ENCODE measurements around the gene S100A10. TPM values are rescaled to one million over a fixed set of nuclear protein-coding genes. Genes with fewer than 3 reads are reported as not detected.

The S100A10 gene
- total and polyA plus RNA-seq, 2 experiments from 2014 or later: 35.9 to 634 TPM

DNA sequence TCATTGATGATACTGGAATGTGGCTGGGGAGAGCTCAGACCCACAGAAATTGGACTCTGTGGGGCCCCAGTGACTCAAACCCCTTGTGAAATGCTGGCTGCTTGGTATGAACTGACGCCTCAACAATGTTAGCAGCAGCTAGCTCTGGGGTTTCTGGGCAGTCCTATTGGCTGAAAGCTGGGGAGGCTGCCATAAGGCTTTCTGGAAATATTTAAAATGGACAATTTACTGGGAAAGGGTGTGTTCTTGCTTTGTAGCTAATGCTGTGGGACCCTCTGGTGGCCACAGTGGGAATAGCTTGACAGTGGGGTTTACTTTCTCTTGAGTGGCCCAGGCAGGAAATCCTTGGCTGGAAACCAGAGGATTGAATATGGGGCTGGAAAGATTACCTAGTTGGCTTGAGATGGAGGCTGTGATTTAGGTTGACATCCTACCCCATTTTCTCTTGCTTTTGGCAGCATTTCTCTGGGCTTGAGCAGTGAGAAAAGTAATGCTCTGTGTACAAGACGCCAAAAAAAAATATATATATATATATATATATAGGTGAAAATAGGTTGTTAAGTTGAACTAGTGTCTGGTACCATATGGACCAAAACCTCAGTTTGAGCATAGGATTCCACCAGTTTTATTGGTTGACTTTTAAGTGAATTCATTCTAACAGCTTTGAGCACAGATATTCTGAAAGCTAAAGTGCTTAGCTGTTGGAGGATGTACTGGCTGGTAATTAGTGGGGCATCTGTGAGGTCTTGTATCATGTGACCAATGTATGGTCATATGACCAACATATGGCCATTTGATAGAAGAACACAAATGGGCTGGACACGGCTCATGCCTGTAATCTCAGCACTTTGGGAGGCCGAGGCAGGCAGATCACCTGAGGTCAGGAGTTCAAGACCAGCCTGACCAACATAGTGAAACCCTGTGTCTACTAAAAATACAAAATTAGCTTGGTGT lies 8.2 kb upstream of the S100A10 start:
- no peaks in the 10 kb centered on the region for H3K79me2 ChIP-seq (replicated peaks; ENCODE audit: insufficient read depth)
- TF ChIP-seq, protein P1, sequence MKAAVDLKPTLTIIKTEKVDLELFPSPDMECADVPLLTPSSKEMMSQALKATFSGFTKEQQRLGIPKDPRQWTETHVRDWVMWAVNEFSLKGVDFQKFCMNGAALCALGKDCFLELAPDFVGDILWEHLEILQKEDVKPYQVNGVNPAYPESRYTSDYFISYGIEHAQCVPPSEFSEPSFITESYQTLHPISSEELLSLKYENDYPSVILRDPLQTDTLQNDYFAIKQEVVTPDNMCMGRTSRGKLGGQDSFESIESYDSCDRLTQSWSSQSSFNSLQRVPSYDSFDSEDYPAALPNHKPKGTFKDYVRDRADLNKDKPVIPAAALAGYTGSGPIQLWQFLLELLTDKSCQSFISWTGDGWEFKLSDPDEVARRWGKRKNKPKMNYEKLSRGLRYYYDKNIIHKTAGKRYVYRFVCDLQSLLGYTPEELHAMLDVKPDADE (IDR thresholded peaks at IDR 0.05): no peak
- TF ChIP-seq, protein P2, sequence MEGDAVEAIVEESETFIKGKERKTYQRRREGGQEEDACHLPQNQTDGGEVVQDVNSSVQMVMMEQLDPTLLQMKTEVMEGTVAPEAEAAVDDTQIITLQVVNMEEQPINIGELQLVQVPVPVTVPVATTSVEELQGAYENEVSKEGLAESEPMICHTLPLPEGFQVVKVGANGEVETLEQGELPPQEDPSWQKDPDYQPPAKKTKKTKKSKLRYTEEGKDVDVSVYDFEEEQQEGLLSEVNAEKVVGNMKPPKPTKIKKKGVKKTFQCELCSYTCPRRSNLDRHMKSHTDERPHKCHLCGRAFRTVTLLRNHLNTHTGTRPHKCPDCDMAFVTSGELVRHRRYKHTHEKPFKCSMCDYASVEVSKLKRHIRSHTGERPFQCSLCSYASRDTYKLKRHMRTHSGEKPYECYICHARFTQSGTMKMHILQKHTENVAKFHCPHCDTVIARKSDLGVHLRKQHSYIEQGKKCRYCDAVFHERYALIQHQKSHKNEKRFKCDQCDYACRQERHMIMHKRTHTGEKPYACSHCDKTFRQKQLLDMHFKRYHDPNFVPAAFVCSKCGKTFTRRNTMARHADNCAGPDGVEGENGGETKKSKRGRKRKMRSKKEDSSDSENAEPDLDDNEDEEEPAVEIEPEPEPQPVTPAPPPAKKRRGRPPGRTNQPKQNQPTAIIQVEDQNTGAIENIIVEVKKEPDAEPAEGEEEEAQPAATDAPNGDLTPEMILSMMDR (conservative IDR thresholded peaks at IDR 0.05; ENCODE audit: low read depth in 2 of 2): peak; percentile 88 to 94
- peak overlapping the region; percentile 80 for H2AFZ ChIP-seq

DNA sequence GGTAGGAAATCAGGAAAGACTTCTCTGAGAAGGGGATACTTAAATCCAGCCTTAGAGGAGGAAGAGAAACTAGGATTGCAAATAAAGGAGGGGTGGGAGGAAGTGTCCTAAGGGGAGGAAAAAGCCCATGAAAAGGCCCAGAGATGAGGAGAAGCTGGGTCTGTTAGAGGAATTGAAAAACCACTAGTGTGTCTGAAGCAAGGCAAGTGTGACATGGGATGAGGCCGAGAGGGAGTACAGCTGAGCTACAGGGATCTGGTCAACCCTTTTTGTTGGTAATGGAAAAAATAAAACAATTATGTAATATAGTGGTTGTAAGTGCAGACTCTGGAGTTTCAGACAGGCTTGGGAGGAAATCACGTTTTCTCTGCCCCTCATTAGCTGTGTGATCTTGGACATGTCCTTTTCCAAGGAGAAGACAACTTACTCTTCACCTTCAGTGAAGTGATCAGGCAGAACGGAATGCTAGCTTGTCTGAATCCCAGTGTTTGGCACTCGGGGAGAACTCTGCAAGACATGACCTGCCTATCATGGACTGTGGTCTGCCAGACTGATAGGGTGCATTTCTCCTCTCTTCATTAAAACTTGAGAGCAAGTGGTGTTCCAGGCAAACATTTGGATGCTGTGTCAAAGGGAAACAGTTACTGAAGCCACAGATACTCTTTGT lies 7.4 kb upstream of the S100A10 start:
- no peaks in the 10 kb centered on the region for H3K27me3 Mint-ChIP-seq (ENCODE audit: insufficient read depth, low read depth, poor library complexity)
- no peaks in the 10 kb centered on the region for H3K27me3 ChIP-seq (ENCODE audit: insufficient read depth)
- DNase-seq (ENCODE audit: low spot score): no peak
- H3K27ac ChIP-seq (ENCODE audit: low read depth): 0 out of 2 replicates have a peak overlapping the region, but pooled peaks have one; percentile 55
- H3K36me3 Mint-ChIP-seq (ENCODE audit: low read depth): no peaks in the 10 kb centered on the region
- H4K20me1 ChIP-seq (replicated peaks; ENCODE audit: insufficient read depth): no peaks in the 10 kb centered on the region
- H3K9me3 Mint-ChIP-seq: no peaks in the 10 kb centered on the region
- H2AFZ ChIP-seq: peak overlapping the region; percentile 80
- ATAC-seq: no peak
- H3K79me2 ChIP-seq (replicated peaks; ENCODE audit: insufficient read depth): no peaks in the 10 kb centered on the region
- no peaks in the 10 kb centered on the region for H3K9me2 ChIP-seq (ENCODE audit: insufficient read depth)
- H3F3A ChIP-seq (replicated peaks; ENCODE audit: low read depth): 0 out of 2 replicates have a peak, but pooled peaks cover 2% of the 10 kb centered on the region
- H3K4me1 Mint-ChIP-seq: peaks cover 14% of the 10 kb centered on the region
- no peak overlapping the region for H3K4me3 ChIP-seq
- peaks cover 11% of the 10 kb centered on the region for H3K4me1 ChIP-seq (ENCODE audit: insufficient read depth)
- H3K4me3 Mint-ChIP-seq: no peak overlapping the region
- H3K36me3 ChIP-seq (ENCODE audit: insufficient read depth): no peaks in the 10 kb centered on the region
- no peak overlapping the region for H3K4me2 ChIP-seq
- no peak overlapping the region for H3K27ac Mint-ChIP-seq
- TF ChIP-seq CREB1 (CRISPR knock-in tag; IDR thresholded peaks at IDR 0.05; ENCODE audit: low read depth): no peak
- no peak for TF ChIP-seq EZH2phosphoT487 (IDR thresholded peaks at IDR 0.05; ENCODE audit: unreplicated experiment)
- TF ChIP-seq NANOG (IDR thresholded peaks at IDR 0.05; ENCODE audit: borderline replicate concordance): no peak
- TF ChIP-seq, protein P3, sequence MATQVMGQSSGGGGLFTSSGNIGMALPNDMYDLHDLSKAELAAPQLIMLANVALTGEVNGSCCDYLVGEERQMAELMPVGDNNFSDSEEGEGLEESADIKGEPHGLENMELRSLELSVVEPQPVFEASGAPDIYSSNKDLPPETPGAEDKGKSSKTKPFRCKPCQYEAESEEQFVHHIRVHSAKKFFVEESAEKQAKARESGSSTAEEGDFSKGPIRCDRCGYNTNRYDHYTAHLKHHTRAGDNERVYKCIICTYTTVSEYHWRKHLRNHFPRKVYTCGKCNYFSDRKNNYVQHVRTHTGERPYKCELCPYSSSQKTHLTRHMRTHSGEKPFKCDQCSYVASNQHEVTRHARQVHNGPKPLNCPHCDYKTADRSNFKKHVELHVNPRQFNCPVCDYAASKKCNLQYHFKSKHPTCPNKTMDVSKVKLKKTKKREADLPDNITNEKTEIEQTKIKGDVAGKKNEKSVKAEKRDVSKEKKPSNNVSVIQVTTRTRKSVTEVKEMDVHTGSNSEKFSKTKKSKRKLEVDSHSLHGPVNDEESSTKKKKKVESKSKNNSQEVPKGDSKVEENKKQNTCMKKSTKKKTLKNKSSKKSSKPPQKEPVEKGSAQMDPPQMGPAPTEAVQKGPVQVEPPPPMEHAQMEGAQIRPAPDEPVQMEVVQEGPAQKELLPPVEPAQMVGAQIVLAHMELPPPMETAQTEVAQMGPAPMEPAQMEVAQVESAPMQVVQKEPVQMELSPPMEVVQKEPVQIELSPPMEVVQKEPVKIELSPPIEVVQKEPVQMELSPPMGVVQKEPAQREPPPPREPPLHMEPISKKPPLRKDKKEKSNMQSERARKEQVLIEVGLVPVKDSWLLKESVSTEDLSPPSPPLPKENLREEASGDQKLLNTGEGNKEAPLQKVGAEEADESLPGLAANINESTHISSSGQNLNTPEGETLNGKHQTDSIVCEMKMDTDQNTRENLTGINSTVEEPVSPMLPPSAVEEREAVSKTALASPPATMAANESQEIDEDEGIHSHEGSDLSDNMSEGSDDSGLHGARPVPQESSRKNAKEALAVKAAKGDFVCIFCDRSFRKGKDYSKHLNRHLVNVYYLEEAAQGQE (IDR thresholded peaks at IDR 0.05; ENCODE audit: unreplicated experiment): no peak
- TF ChIP-seq JUNB (IDR thresholded peaks at IDR 0.05; ENCODE audit: unreplicated experiment): no peak

More for the DNA sequence above, 8.2 kb upstream of the S100A10 start:
- no peaks in the 10 kb centered on the region for H3K36me3 Mint-ChIP-seq (ENCODE audit: low read depth)
- Histone ChIP-seq H3K27ac (ENCODE audit: low read depth) (no peak overlapping the region), H3K36me3 (ENCODE audit: insufficient read depth) (no peaks in the 10 kb centered on the region), H3K9me2 (ENCODE audit: insufficient read depth) (no peaks in the 10 kb centered on the region), H3F3A (replicated peaks; ENCODE audit: low read depth) (0 out of 2 replicates have a peak, but pooled peaks cover 2% of the 10 kb centered on the region), H4K20me1 (replicated peaks; ENCODE audit: insufficient read depth) (no peaks in the 10 kb centered on the region), H3K27me3 (ENCODE audit: insufficient read depth) (no peaks in the 10 kb centered on the region), H3K4me3 (no peak overlapping the region), H3K4me2 (no peak overlapping the region), H3K4me1 (ENCODE audit: insufficient read depth) (peaks cover 11% of the 10 kb centered on the region)
- peaks cover 14% of the 10 kb centered on the region for H3K4me1 Mint-ChIP-seq
- no peaks in the 10 kb centered on the region for H3K27me3 Mint-ChIP-seq (ENCODE audit: insufficient read depth, low read depth, poor library complexity)
- no peak overlapping the region for H3K4me3 Mint-ChIP-seq
- H3K27ac Mint-ChIP-seq: no peak overlapping the region
- no peaks in the 10 kb centered on the region for H3K9me3 Mint-ChIP-seq
- ATAC-seq (peak; percentile 77), DNase-seq (ENCODE audit: low spot score) (peak; percentile 90)
